GM12878 (cell line): Measurements from ENCODE around the gene UEVLD. TPM values are rescaled to one million over a fixed set of nuclear protein-coding genes. Genes with fewer than 3 reads are reported as not detected.

ENCODE experiments used
- ATAC-seq: fragments of 200-7000 bp; cut with Tn5 transposase; 3 replicates; pipeline ENCODE4 v1.9.1; 2020; ENCODE audit warnings: mild to moderate bottlenecking, moderate library complexity
- BruUV-seq: library from RNA; stranded (reverse); fragments of 400-500 nt; replicated peaks from 2 replicates; lab custom pipeline; 2021; lab: Mats Ljungman, UMichigan
- CTCF ChIA-PET: fragments of 300-600 bp; sonication (Branson Sonifier 250); formaldehyde crosslinking; extraction: SDS; loops from one replicate; lab custom pipeline; 2021; ENCODE audit warnings: inconsistent platforms; lab: Yijun Ruan, JAX
- POLR2A ChIA-PET: fragments of 350-600 bp; formaldehyde crosslinking; extraction: SDS; loops from one replicate; lab custom pipeline; 2021; ENCODE audit warnings: inconsistent platforms; lab: Charles Lee
- RAD21 ChIA-PET: fragments of 300-600 bp; sonication (Branson Sonifier 250); formaldehyde crosslinking; loops from one replicate; lab custom pipeline; 2023; ENCODE audit warnings: antibody characterized with exemption; ENCODE audit not compliant: unreplicated experiment; lab: Charles Lee
- SMC1A ChIA-PET: fragments of 300-600 bp; sonication (Branson Sonifier 250); formaldehyde crosslinking; loops from one replicate; lab custom pipeline; 2023; ENCODE audit not compliant: unreplicated experiment, uncharacterized antibody; lab: Charles Lee
- DNase-seq: peaks from one replicate; pipeline ENCODE4 v3.0.0-alpha.2; 2011; ENCODE audit warnings: low read depth, low spot score
- FAIRE-seq: peaks from 3 replicates; lab custom pipeline; 2011; peaks lifted over from hg19 to GRCh38; lab: Jason Lieb, UNC
- H2AFZ ChIP-seq: 2 replicates; pipeline ENCODE4 v1.6.0; 2011; ENCODE audit warnings: low read depth, low read length, control low read depth; ENCODE audit not compliant: control insufficient read depth
- H3K27ac ChIP-seq: 2 replicates; pipeline ENCODE4 v1.5.1; 2011; ENCODE audit warnings: control low read depth; ENCODE audit not compliant: control insufficient read depth, insufficient read depth
- H3K27me3 ChIP-seq, 2 experiments: replicated peaks in 1 of 2; 2 replicates each; pipeline versions ENCODE4 v1.6.0 to v1.6.1; 2011; ENCODE audit warnings: low read length in 1 of 2; ENCODE audit not compliant: control insufficient read depth in 2 of 2, insufficient read depth in 2 of 2
- H3K36me3 ChIP-seq, 2 experiments: 2 replicates each; pipeline ENCODE4 v1.5.1; 2011; ENCODE audit warnings: low read length in 1 of 2; ENCODE audit not compliant: control insufficient read depth in 2 of 2, insufficient read depth in 2 of 2
- H3K4me1 ChIP-seq: 2 replicates; pipeline ENCODE4 v1.6.1; 2011; ENCODE audit warnings: mild to moderate bottlenecking, low read length, moderate library complexity, mixed read lengths; ENCODE audit not compliant: control insufficient read depth, insufficient read depth
- H3K4me2 ChIP-seq: 2 replicates; pipeline ENCODE4 v1.6.0; 2011; ENCODE audit warnings: control low read depth; ENCODE audit not compliant: control insufficient read depth, insufficient read depth
- H3K4me3 ChIP-seq: fragments of 200-600 bp; sonication (generic); 2 replicates; pipeline ENCODE4 v1.5.1; 2016
- H3K79me2 ChIP-seq: 2 replicates; pipeline ENCODE4 v1.6.0; 2011; ENCODE audit warnings: low read length; ENCODE audit not compliant: control insufficient read depth, insufficient read depth
- H3K9ac ChIP-seq: 2 replicates; pipeline ENCODE4 v1.8.0; 2011; ENCODE audit warnings: low read length, control low read depth, mixed read lengths; ENCODE audit not compliant: control insufficient read depth, insufficient read depth
- H3K9me3 ChIP-seq: replicated peaks from 3 replicates; pipeline ENCODE4 v1.5.1; 2011; ENCODE audit warnings: mild to moderate bottlenecking, low read length; ENCODE audit not compliant: control insufficient read depth, insufficient read depth
- H4K20me1 ChIP-seq: 2 replicates; pipeline ENCODE4 v1.6.0; 2011; ENCODE audit not compliant: control insufficient read depth, insufficient read depth
- BHLHE40 ChIP-seq, 2 experiments: fragments of 450-650 bp in 1 of 2; IDR thresholded peaks; 2 replicates each; pipeline ENCODE4 v1.6.1; 2011 to 2017; ENCODE audit warnings: low read depth in 2 of 2, borderline replicate concordance in 1 of 2, improper control_type of control experiment in 1 of 2, low read length in 1 of 2, mild to moderate bottlenecking in 1 of 2
- EED ChIP-seq: sonication (generic); IDR thresholded peaks from 2 replicates; pipeline ENCODE4 v1.6.1; 2016; ENCODE audit warnings: antibody characterized with exemption, low read depth
- RB1 ChIP-seq: fragments of 450-650 bp; formaldehyde crosslinking; IDR thresholded peaks from 2 replicates; pipeline ENCODE4 v1.6.1; 2017; ENCODE audit warnings: mild to moderate bottlenecking, borderline replicate concordance
- RUNX3 ChIP-seq: IDR thresholded peaks from 2 replicates; pipeline ENCODE4 v1.6.1; 2012; ENCODE audit warnings: low read length, inconsistent platforms
- WGBS: methylation state at CpG from one replicate; pipeline ENCODE4 v1.1.6; 2016; ENCODE audit warnings: low lambda C conversion rate; ENCODE audit not compliant: insufficient replicate concordance, insufficient coverage; ENCODE audit errors: missing lambda C conversion rate; 5-methylcytosine and 5-hydroxymethylcytosine counted together
- in situ Hi-C: fragments of 300-500 bp; cut with MboI; formaldehyde crosslinking; loops from 9 replicates; pipeline ENCODE4 v1.14.3; 2018; ENCODE audit warnings: mixed read lengths
- intact Hi-C: fragments of 100-400 bp; cut with micrococcal nuclease; formaldehyde crosslinking; loops from one replicate; pipeline ENCODE4 v1.14.2; 2022; ENCODE audit not compliant: unreplicated experiment
- polyA plus RNA-seq, 11 experiments: library from polyadenylated mRNA; depleted of rRNA in 4 of 11; unstranded in 6 of 11; stranded (reverse) in 5 of 11; fragments of >200 nt; fragmentation: Nextera tagmentation in 4 of 11; fragmentation: Illumina TruSeq in 1 of 11; extraction: Ambion mirVana in 4 of 11; extraction: Trizol in 1 of 11; gene quantifications; 1 replicate in 1 of 11; 2 replicates in 10 of 11; pipeline versions ENCODE4 v1.2.1 to v1.2.3, GENCODE V29; 2011 to 2016; ENCODE audit warnings: inconsistent platforms in 2 of 11, missing spikeins in 2 of 11, low read depth in 1 of 11
- total RNA-seq, 4 experiments: library from RNA; depleted of rRNA in 3 of 4; stranded (reverse); fragments of >200 nt in 3 of 4; fragmentation: Illumina TruSeq in 1 of 4; extraction: Trizol in 1 of 4; gene quantifications; 2 replicates each; pipeline versions ENCODE4 v1.2.1 to v1.2.3, GENCODE V29; 2013 to 2021
- TF ChIP-seq, protein P1 (sequence below): fragments of 450-650 bp; IDR thresholded peaks from 2 replicates; pipeline ENCODE4 v1.6.1; 2017; ENCODE audit warnings: low read depth, mild to moderate bottlenecking, moderate library complexity
- TF ChIP-seq, protein P2 (sequence below): fragments of 450-650 bp; IDR thresholded peaks from 2 replicates; pipeline ENCODE4 v1.6.1; 2017; ENCODE audit warnings: mild to moderate bottlenecking
- TF ChIP-seq, protein P3 (sequence below): IDR thresholded peaks from 2 replicates; pipeline ENCODE4 v1.6.1; 2011; ENCODE audit warnings: mild to moderate bottlenecking, low read depth, low read length, moderate library complexity; ENCODE audit not compliant: insufficient replicate concordance
- TF ChIP-seq, protein P4 (sequence below): fragments of 450-650 bp; IDR thresholded peaks from 2 replicates; pipeline ENCODE4 v1.6.1; 2014; ENCODE audit warnings: mild to moderate bottlenecking

UEVLD gene
- total and polyA plus RNA-seq, 10 of the 15 experiments (the other 5 are each of a cell fraction or from before 2014, with no cell fraction given) = 6.5 to 16.3 (median 13.4) TPM

DNA sequence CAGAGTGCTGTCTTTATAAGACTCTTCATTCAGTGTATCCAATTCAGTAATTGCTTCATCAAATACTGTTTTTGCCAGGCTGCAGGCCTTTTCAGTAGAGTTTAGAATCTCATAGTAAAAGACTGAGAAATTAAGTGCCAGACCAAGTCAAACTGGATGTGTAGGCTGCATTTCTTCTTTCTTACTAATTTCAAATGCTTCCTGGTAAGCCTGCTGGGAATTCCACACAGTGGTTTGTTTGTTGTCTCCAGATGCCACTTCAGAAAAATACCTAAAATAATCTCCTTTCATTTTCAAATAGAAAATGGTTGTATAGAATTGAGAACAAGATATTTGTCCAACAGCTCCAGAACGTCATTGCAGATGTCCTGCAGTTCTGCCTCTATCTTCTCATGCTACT, 98.2 kb downstream of the UEVLD start (continued):
- TF ChIP-seq BHLHE40 (IDR thresholded peaks at IDR 0.05; ENCODE audit: borderline replicate concordance in 1 of 2, low read depth in 2 of 2, low read length in 1 of 2) = no peak
- TF ChIP-seq, protein P1, sequence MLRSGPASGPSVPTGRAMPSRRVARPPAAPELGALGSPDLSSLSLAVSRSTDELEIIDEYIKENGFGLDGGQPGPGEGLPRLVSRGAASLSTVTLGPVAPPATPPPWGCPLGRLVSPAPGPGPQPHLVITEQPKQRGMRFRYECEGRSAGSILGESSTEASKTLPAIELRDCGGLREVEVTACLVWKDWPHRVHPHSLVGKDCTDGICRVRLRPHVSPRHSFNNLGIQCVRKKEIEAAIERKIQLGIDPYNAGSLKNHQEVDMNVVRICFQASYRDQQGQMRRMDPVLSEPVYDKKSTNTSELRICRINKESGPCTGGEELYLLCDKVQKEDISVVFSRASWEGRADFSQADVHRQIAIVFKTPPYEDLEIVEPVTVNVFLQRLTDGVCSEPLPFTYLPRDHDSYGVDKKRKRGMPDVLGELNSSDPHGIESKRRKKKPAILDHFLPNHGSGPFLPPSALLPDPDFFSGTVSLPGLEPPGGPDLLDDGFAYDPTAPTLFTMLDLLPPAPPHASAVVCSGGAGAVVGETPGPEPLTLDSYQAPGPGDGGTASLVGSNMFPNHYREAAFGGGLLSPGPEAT = no peak
- TF ChIP-seq RB1 = no peak
- TF ChIP-seq, protein P2, sequence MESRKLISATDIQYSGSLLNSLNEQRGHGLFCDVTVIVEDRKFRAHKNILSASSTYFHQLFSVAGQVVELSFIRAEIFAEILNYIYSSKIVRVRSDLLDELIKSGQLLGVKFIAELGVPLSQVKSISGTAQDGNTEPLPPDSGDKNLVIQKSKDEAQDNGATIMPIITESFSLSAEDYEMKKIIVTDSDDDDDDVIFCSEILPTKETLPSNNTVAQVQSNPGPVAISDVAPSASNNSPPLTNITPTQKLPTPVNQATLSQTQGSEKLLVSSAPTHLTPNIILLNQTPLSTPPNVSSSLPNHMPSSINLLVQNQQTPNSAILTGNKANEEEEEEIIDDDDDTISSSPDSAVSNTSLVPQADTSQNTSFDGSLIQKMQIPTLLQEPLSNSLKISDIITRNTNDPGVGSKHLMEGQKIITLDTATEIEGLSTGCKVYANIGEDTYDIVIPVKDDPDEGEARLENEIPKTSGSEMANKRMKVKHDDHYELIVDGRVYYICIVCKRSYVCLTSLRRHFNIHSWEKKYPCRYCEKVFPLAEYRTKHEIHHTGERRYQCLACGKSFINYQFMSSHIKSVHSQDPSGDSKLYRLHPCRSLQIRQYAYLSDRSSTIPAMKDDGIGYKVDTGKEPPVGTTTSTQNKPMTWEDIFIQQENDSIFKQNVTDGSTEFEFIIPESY = no peak

DNA sequence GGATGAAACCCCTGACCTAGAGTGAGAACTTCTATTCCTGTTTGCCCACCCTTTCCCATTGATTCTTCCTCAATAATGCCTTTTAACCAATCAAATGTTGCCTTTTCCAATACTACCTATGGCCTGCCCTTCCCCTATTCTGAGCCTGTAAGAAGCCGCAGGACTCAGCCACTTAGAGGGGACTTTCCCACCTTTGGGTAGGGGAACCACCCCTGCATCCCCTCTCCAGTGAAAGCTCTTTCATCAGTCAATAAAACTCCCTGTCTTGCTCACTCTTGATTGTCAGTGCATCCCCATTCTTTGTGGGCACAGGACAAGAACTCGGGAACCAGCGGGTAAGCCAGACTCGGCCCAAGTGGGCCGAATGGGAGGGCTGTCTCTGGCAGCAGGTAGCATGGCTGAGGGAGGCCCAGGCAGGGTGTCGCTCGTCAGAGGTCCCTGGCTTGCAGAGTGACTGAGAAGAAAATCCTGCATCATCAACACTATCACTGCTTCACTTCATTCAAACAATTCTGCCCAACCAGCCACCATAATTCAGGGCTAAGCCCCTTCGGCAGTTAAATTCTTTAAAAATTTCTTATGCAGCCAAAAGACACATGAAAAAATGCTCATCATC, 102.5 kb downstream of the UEVLD start:
- ChIA-PET RAD21 (no interaction called here), POLR2A (no interaction called here), SMC1A (no interaction called here), CTCF (no interaction called here)
- BruUV-seq = no TSS peak
- Histone ChIP-seq H3K4me1 (peaks cover 5% of the 10 kb centered on the region), H2AFZ (peak overlapping the region; percentile 29), H4K20me1 (no peaks in the 10 kb centered on the region), H3K4me3 (no peak overlapping the region), H3K9me3 (no peaks in the 10 kb centered on the region), H3K9ac (no peak overlapping the region), H3K36me3 (peaks cover 3 to 22% of the 10 kb centered on the region in 2 experiments), H3K79me2 (no peaks in the 10 kb centered on the region), H3K4me2 (peak overlapping the region; percentile 48; the same call in 1 of the 2 replicates), H3K27ac (no peak overlapping the region), H3K27me3 (no peaks in the 10 kb centered on the region)
- FAIRE-seq = no peak
- intact Hi-C loops (no loop called here), in situ Hi-C loops (no loop called here)
- peak; percentile 38 for TF ChIP-seq RUNX3
- TF ChIP-seq, protein P3, sequence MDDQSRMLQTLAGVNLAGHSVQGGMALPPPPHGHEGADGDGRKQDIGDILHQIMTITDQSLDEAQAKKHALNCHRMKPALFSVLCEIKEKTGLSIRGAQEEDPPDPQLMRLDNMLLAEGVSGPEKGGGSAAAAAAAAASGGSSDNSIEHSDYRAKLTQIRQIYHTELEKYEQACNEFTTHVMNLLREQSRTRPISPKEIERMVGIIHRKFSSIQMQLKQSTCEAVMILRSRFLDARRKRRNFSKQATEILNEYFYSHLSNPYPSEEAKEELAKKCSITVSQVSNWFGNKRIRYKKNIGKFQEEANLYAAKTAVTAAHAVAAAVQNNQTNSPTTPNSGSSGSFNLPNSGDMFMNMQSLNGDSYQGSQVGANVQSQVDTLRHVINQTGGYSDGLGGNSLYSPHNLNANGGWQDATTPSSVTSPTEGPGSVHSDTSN = no peak
- 0 out of 2 replicates have a peak, but pooled peaks have one; percentile 11 for TF ChIP-seq EED
- TF ChIP-seq, protein P4, sequence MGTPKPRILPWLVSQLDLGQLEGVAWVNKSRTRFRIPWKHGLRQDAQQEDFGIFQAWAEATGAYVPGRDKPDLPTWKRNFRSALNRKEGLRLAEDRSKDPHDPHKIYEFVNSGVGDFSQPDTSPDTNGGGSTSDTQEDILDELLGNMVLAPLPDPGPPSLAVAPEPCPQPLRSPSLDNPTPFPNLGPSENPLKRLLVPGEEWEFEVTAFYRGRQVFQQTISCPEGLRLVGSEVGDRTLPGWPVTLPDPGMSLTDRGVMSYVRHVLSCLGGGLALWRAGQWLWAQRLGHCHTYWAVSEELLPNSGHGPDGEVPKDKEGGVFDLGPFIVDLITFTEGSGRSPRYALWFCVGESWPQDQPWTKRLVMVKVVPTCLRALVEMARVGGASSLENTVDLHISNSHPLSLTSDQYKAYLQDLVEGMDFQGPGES = no peak
- no peak for DNase-seq
- ATAC-seq = peak; percentile 89
- 42% methylated on average over 8 of the region's 8 CpGs for WGBS
